NAMALWA (cell line): ENCODE measurements around the gene ARHGAP4.
A peak's percentile ranks its signal among the peaks of the same experiment; 100 is the strongest.

Source experiments
- DNase-seq: peaks from one replicate; pipeline ENCODE4 v3.0.0-alpha.2; 2015; ENCODE audit warnings: low spot score

The ARHGAP4 gene

GRCh38 chrX:153880440-153880815, 45.6 kb downstream of the ARHGAP4 start:
- DNase-seq = no peak

- no peak for DNase-seq
Observed at GRCh38 chrX:153879741-153880439, 46.2 kb downstream of the ARHGAP4 start.

- no peak for DNase-seq
Observed at GRCh38 chrX:153878969-153879653, 47.0 kb downstream of the ARHGAP4 start.

DNA sequence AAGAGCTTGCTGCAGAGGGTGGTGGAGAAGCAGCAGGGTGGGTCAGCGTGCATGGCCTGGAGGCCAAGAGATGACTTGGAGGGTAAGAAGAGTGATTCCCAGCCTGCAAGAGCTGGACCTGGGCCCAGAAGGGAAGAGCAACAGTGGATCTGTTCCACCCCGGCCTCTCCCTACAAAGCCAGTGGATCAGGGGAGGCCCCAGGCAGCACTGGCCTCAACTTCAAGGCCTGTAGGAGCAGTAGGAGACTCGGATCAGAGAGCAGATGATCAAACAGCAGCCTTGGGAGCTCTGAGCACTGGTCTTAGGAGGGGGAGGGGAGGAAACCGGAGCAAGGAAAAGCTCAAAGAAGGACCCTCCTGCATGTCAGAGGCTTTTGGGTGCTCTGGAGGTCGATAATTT, 47.7 kb downstream of the ARHGAP4 start:
- DNase-seq = no peak

- DNase-seq = no peak
Observed at GRCh38 chrX:153877571-153878261, 48.3 kb downstream of the ARHGAP4 start.

GRCh38 chrX:153876112-153876491, 50.0 kb downstream of the ARHGAP4 start:
- no peak for DNase-seq

GRCh38 chrX:153875391-153876111, 50.5 kb downstream of the ARHGAP4 start:
- peak; percentile 38 for DNase-seq

- no peak for DNase-seq
Observed at GRCh38 chrX:153874366-153875125, 51.5 kb downstream of the ARHGAP4 start.

GRCh38 chrX:153874085-153874365, 52.0 kb downstream of the ARHGAP4 start:
- DNase-seq = no peak

DNA sequence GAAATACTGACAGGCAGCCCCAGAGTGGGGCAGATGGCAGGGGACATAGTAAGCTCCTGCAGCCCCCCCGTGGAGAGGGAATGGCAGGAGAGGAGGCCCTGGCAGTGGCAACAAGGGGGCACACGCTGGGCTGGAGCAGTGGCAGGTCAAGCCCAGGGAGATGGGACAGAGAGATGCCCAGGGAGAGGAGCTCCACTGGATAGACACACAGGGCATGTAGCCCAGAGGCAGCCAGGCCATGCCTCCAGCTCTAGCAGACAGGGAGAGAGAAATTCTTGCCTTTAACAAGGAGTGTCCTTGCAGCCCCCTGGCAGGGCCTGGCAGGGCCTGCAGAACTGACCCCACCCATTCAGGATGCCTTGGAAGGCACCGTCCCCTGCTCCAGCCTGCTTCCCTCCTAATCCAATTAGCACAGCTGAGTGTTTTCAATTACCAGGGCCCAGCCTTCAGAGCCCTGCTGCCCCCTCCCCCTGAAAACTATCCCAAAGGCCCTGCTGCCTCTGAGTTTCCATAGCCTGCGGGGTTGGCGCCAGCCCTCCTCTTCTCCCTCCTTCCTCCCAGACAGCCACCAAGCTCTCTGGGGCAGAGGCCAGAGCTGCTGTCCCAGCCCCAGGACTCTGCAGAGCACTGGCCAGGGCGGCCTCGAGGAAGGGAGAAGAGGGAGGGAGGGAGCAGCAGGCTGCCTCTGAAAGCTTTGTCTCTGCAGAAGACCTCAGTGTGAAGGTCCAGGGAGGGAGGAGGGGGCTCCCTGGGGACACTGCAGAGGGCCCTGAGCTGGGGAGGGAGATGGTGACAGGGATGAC, 52.6 kb downstream of the ARHGAP4 start:
- no peak for DNase-seq

DNA sequence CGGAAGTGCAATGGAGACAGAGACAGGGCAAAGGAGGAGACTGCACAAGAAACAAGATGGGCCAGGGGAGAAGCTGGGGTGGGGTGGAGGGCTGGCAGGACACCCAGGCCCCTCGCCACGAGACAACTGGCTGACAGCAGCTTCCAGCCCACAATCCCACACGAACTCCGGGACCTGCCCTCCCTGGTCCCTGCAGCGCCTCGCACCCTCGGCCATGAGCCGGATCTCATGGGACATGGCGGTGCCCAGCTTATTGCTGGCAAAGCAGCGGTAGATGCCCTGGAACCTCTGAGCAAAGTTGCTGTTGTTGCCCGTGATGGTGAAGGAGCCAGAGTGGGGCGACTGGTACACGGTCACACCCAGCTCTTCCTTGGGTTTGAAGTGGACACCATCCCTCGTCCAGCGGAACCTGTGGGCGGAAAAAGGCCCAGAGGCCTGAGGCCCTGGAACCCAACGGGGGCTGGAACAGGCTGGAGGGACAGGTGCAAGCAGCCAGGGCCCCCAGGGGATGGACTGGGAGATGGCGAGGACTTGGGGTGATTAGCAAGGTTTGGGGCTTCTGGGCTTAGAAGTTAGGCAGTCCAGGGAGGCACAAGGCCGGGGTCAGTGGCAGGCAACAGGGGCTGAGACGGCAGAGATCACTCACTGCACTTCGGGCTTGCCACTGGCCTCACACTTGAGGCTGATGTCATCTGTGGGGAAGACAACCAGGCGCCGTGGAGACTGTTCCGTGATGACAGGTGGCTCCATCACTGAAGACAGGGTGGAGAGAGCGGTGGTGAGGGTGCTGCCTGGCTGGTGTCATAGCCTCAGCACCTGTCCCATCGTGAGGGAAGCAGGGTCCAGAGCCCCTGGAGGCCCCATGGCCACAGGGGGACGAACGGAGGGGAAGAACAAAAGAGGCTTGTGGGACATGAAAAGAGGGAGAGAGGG, 53.9 kb downstream of the ARHGAP4 start:
- no peak for DNase-seq

GRCh38 chrX:153871451-153871850, 54.6 kb downstream of the ARHGAP4 start:
- DNase-seq = no peak

- no peak for DNase-seq
Observed at GRCh38 chrX:153870791-153871360, 55.2 kb downstream of the ARHGAP4 start.

DNA sequence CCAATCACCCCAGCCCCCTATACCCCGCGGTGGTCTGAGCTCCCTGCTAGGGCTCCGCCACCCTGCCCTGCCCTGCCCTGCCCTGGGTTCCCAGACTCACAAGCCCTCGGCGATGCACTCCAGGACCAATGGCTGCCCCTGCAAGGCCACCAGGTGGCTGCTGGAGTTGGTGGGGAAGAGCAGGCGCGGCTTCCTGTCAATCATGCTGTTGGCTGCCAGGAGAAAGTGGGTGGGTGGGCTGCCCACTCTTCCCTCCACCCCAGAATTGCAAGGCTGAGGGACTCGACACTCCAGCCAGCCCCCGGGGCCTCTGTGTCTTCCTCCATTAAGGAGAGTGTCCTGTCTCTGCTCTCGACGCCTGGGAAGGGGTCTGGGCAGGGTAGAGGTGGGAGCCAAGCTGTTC, 55.8 kb downstream of the ARHGAP4 start:
- no peak for DNase-seq

DNA sequence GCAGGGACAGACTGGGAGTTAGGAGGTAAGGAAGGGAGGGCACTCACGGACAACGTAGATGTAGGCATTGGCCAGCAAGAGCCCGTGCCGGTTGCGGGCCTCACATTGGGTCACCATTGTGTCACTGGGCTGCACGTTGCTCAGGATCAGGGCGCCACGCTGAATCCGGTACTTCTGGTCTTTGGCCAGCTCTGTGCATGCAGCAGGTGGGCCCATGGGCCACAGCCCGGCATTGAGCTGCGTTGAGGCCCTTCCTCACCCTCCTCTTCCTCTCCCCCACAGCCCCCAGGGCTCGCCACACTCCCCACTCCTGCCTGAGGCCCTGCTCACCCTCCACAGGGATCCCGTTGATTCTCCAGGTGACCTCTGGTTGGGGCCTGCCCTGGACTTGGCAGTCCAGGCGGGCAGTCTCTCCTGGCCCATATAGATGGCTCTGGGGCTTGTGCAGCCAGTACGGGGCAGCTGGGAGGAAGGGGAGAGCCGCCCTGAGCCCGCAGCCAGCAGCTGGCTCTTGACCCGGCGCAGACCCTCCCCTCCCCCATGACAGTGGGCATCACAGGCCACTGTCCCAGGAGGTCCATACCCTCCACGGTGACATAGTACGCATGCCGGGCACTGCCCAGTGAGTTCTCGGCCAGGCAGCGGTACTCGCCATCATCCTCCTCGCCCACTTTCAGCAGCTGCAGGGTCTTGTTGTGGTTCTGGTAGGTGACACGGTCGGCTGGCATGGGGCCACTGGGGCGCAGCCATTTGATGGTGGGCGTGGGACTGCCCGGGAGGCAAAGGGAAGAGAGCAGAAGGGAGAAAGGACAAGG, 56.4 kb downstream of the ARHGAP4 start:
- DNase-seq = no peak

DNA sequence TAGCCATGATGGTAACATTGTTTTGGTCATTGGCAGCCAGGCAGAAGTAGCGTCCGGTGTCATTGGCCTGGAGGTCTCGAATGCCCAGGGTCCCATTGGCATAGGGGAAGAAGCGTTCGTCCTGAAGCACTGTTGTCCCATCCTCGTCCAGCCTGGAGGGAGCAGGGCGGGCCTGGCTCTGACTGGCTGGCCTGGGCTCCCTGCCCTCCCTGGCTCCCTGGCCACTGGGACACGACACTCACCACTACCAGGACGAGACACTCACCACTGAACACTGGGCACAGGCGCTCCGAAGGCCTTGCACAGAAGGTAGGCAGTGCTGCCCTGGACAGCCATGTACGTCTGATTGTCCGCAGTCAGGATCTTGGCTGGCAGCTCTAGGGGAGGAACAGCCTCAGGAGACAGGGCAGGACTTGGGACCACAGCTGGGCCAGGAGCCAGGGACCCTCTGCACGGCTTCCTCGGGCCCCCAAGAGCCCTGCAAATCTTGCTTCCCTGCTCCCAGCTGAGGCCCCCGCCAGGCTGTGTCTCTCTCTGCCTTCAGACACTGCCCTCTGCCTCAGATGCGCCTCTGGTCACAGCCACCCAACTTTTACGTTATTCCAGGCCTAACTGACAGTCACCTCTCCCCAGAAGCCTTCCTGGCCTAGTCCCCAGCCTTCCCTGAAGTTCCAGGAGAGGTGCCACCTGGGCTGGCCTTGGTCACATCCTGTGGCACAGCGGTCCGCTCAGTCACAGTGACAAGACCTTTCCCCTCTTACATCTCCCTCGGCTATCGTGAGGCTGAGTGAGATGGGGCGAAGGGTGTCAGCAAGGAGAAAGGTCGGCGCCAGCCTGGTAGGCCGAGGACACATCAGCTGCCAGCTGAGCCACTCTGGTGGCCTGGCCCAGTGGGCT, 57.2 kb downstream of the ARHGAP4 start:
- no peak for DNase-seq

GRCh38 chrX:153867671-153868070, 58.4 kb downstream of the ARHGAP4 start:
- DNase-seq = no peak

- no peak for DNase-seq
Observed at GRCh38 chrX:153867139-153867538, 58.9 kb downstream of the ARHGAP4 start.
